Tibial nerve (tissue), 4 donors: ENCODE data around the gene LAMC3. TPM values are rescaled to one million over a fixed set of nuclear protein-coding genes. Genes with fewer than 3 reads are reported as not detected.

ENCODE experiments used
- DNase-seq, 2 donors: peaks; one replicate each; pipeline ENCODE4 v3.0.0-alpha.2; 2019; ENCODE audit warnings: low spot score in 2 of 2
- H3K27ac ChIP-seq, 4 donors: fragments of 200-600 bp; sonication (generic) in 3 of 4; one replicate each; pipeline ENCODE4 v1.5.1; 2017 to 2019; ENCODE audit warnings: mild to moderate bottlenecking in 1 of 4
- H3K27me3 ChIP-seq, 2 donors: fragments of 200-600 bp; sonication (generic) in 1 of 2; one replicate each; pipeline versions ENCODE4 v1.5.1 to v1.6.0; 2017 to 2019
- H3K36me3 ChIP-seq, 3 donors: fragments of 200-600 bp; sonication (generic); one replicate each; pipeline ENCODE4 v1.5.1; 2018 to 2019
- H3K4me1 ChIP-seq, 4 donors: fragments of 200-600 bp; sonication (generic) in 3 of 4; one replicate each; pipeline ENCODE4 v1.5.1; 2017 to 2019
- H3K4me3 ChIP-seq, 4 donors: fragments of 200-600 bp; sonication (generic) in 3 of 4; one replicate each; pipeline ENCODE4 v1.5.1; 2017 to 2019; ENCODE audit warnings: mild to moderate bottlenecking in 1 of 4, moderate library complexity in 1 of 4
- H3K9me3 ChIP-seq, 4 donors: fragments of 200-600 bp; sonication (generic) in 3 of 4; one replicate each; pipeline ENCODE4 v1.5.1; 2017 to 2019
- CTCF ChIP-seq, 5 experiments: fragments of 200-600 bp in 3 of 5; fragments of 450-650 bp in 2 of 5; sonication (generic) in 3 of 5; IDR thresholded peaks; one replicate each; pipeline ENCODE4 v1.5.1; 2016 to 2019; ENCODE audit warnings: antibody characterized with exemption in 5 of 5, mild to moderate bottlenecking in 3 of 5, moderate library complexity in 2 of 5
- EP300 ChIP-seq, 2 donors: sonication (generic); formaldehyde crosslinking; IDR thresholded peaks; one replicate each; pipeline ENCODE4 v1.6.1; 2017; ENCODE audit warnings: antibody characterized with exemption in 2 of 2, mild to moderate bottlenecking in 1 of 2
- POLR2A ChIP-seq, 2 donors: fragments of 450-650 bp; IDR thresholded peaks; one replicate each; pipeline ENCODE4 v1.6.1; 2017; ENCODE audit warnings: antibody characterized with exemption in 2 of 2, mild to moderate bottlenecking in 2 of 2, moderate library complexity in 2 of 2
- WGBS, 2 donors: methylation state at CpG; one replicate each; pipeline ENCODE4 v1.1.5; 2018; 5-methylcytosine and 5-hydroxymethylcytosine counted together
- total RNA-seq, 4 donors: library from RNA; depleted of rRNA; stranded (reverse); fragments of >200 nt; gene quantifications; one replicate each; pipeline ENCODE4 v1.1.0, GENCODE V29; 2016

The LAMC3 gene
- total RNA-seq, 4 donors from 2014 or later, result 0.21 to 1.6 TPM; not detected in 2

- H3K4me1 ChIP-seq, result peaks cover 0 to 5% (median 0%) of the 10 kb centered on the region in 4 donors
- H3K9me3 ChIP-seq, result no peaks in the 10 kb centered on the region
- 96 to 100% methylated on average over 3 of the region's 3 CpGs for WGBS, 2 donors
These were observed 37.1 kb downstream of the LAMC3 start for GRCh38 chr9:131046093-131046380.

GRCh38 chr9:131046581-131047202, 37.7 kb downstream of the LAMC3 start:
- TF ChIP-seq POLR2A (IDR thresholded peaks at IDR 0.05) (no peak), CTCF (IDR thresholded peaks at IDR 0.05) (peak; percentile 83 to 94 (median 87)), EP300 (IDR thresholded peaks at IDR 0.05) (no peak)
- H3K27ac ChIP-seq, result no peak overlapping the region
- H3K27me3 ChIP-seq, result no peaks in the 10 kb centered on the region
- peaks cover 0 to 5% (median 0%) of the 10 kb centered on the region in 4 donors for H3K4me1 ChIP-seq
- H3K9me3 ChIP-seq, result no peaks in the 10 kb centered on the region
- 19 to 33% methylated on average over 15 to 34 of the region's 35 CpGs for WGBS, 2 donors
- no peaks in the 10 kb centered on the region for H3K36me3 ChIP-seq
- DNase-seq, result peak; percentile 40 to 57
- no peak overlapping the region for H3K4me3 ChIP-seq

More at GRCh38 chr9:131046093-131046380, 37.1 kb downstream of the LAMC3 start:
- TF ChIP-seq POLR2A (IDR thresholded peaks at IDR 0.05) (no peak), EP300 (IDR thresholded peaks at IDR 0.05) (no peak), CTCF (IDR thresholded peaks at IDR 0.05) (no peak)
- Histone ChIP-seq H3K27ac (no peak overlapping the region), H3K4me3 (no peak overlapping the region), H3K27me3 (no peaks in the 10 kb centered on the region), H3K36me3 (no peaks in the 10 kb centered on the region)
- no peak for DNase-seq

GRCh38 chr9:131048332-131048731, 39.4 kb downstream of the LAMC3 start:
- H3K36me3 ChIP-seq, result no peaks in the 10 kb centered on the region
- DNase-seq, result no peak
- no peaks in the 10 kb centered on the region for H3K27me3 ChIP-seq
- WGBS, 2 donors, result 49 to 75% methylated on average over 6 of the region's 6 CpGs
- no peaks in the 10 kb centered on the region for H3K9me3 ChIP-seq
- H3K4me1 ChIP-seq, result peaks cover 0 to 5% (median 0%) of the 10 kb centered on the region in 4 donors
- no peak overlapping the region for H3K27ac ChIP-seq
- no peak overlapping the region for H3K4me3 ChIP-seq
- no peak for TF ChIP-seq CTCF (IDR thresholded peaks at IDR 0.05)
- TF ChIP-seq POLR2A (IDR thresholded peaks at IDR 0.05), result no peak
- TF ChIP-seq EP300 (IDR thresholded peaks at IDR 0.05), result no peak

- TF ChIP-seq CTCF (IDR thresholded peaks at IDR 0.05), result no peak
- TF ChIP-seq POLR2A (IDR thresholded peaks at IDR 0.05), result no peak
- no peak for TF ChIP-seq EP300 (IDR thresholded peaks at IDR 0.05)
- Histone ChIP-seq H3K4me1 (peaks cover 0 to 5% (median 0%) of the 10 kb centered on the region in 4 donors), H3K27ac (no peak overlapping the region), H3K9me3 (no peaks in the 10 kb centered on the region), H3K36me3 (no peaks in the 10 kb centered on the region), H3K4me3 (no peak overlapping the region), H3K27me3 (no peaks in the 10 kb centered on the region)
- 84 to 93% methylated on average over 7 to 8 of the region's 8 CpGs for WGBS, 2 donors
- no peak for DNase-seq
These were observed 39.8 kb downstream of the LAMC3 start for GRCh38 chr9:131048820-131049219.

- Histone ChIP-seq H3K4me3 (no peak overlapping the region), H3K36me3 (no peaks in the 10 kb centered on the region), H3K9me3 (no peaks in the 10 kb centered on the region), H3K27ac (no peak overlapping the region), H3K27me3 (no peaks in the 10 kb centered on the region), H3K4me1 (peaks cover 0 to 5% (median 0%) of the 10 kb centered on the region in 4 donors)
- no peak for TF ChIP-seq CTCF (IDR thresholded peaks at IDR 0.05)
- TF ChIP-seq POLR2A (IDR thresholded peaks at IDR 0.05), result no peak
- TF ChIP-seq EP300 (IDR thresholded peaks at IDR 0.05), result no peak
- no peak for DNase-seq
- 63 to 74% methylated on average over 13 to 21 of the region's 21 CpGs for WGBS, 2 donors
These were observed 41.1 kb downstream of the LAMC3 start for GRCh38 chr9:131049829-131050715.
